ENCODE data around the gene PRAMEF2.
"Not testable (repeated sequence)": the region's sequence is repeated elsewhere in the genome, so short reads cannot be mapped to it uniquely, and the experiment has no call there.

Gene PRAMEF2

GRCh38 chr1:12856786-12857185 is at the start of gene PRAMEF2:
TSS of gene PRAMEF2 (plus strand) at chr1:12857086. CDS start at chr1:12859010, 1,924 bp downstream.
- H3K27me3 Mint-ChIP-seq; H3K4me1 Mint-ChIP-seq; H3K36me3 Mint-ChIP-seq (ENCODE audit: low read depth); H3K4me3 Mint-ChIP-seq; ATAC-seq; H3K27ac Mint-ChIP-seq; H3K9me3 Mint-ChIP-seq; DNase-seq: not testable (repeated sequence)

GRCh38 chr1:12809933-12810332 is 47.0 kb upstream of the PRAMEF2 start:
- H3K27me3 Mint-ChIP-seq = peaks cover 16% of the 10 kb centered on the region
- H3K27ac Mint-ChIP-seq = no peak overlapping the region
- DNase-seq (no peak), ATAC-seq (no peak)
- no peaks in the 10 kb centered on the region for H3K36me3 Mint-ChIP-seq (ENCODE audit: low read depth)
- H3K4me3 Mint-ChIP-seq = no peak overlapping the region
- H3K9me3 Mint-ChIP-seq = peaks cover 4% of the 10 kb centered on the region
- H3K4me1 Mint-ChIP-seq = no peaks in the 10 kb centered on the region

GRCh38 chr1:12810691-12811408 is 46.0 kb upstream of the PRAMEF2 start:
- Mint-ChIP-seq H3K27me3 (peaks cover 16% of the 10 kb centered on the region), H3K4me3 (no peak overlapping the region), H3K27ac (no peak overlapping the region), H3K9me3 (no peaks in the 10 kb centered on the region), H3K4me1 (no peaks in the 10 kb centered on the region), H3K36me3 (ENCODE audit: low read depth) (no peaks in the 10 kb centered on the region)
- no peak for DNase-seq
- no peak for ATAC-seq

GRCh38 chr1:12811409-12811784 is 45.5 kb upstream of the PRAMEF2 start:
- Mint-ChIP-seq H3K4me3 (no peak overlapping the region), H3K27ac (no peak overlapping the region), H3K36me3 (ENCODE audit: low read depth) (no peaks in the 10 kb centered on the region), H3K9me3 (no peaks in the 10 kb centered on the region), H3K27me3 (peaks cover 15% of the 10 kb centered on the region), H3K4me1 (no peaks in the 10 kb centered on the region)
- ATAC-seq (no peak), DNase-seq (no peak)

- DNase-seq; H3K27ac Mint-ChIP-seq; ATAC-seq; H3K9me3 Mint-ChIP-seq; H3K4me3 Mint-ChIP-seq; H3K4me1 Mint-ChIP-seq; H3K36me3 Mint-ChIP-seq (ENCODE audit: low read depth): not testable (repeated sequence)
- peaks cover 21% of the 10 kb centered on the region for H3K27me3 Mint-ChIP-seq
Measured at GRCh38 chr1:12819061-12819460, 37.8 kb upstream of the PRAMEF2 start.

- not testable (repeated sequence) for H3K4me3 Mint-ChIP-seq; DNase-seq; H3K27ac Mint-ChIP-seq; H3K27me3 Mint-ChIP-seq; ATAC-seq; H3K36me3 Mint-ChIP-seq (ENCODE audit: low read depth); H3K4me1 Mint-ChIP-seq; H3K9me3 Mint-ChIP-seq
Measured at GRCh38 chr1:12831310-12831709, 25.6 kb upstream of the PRAMEF2 start, which contains the start of gene PRAMEF11. TSS of gene PRAMEF11 (minus strand) at chr1:12831410. CDS start at chr1:12828789, 2,621 bp downstream.

- not testable (repeated sequence) for H3K27ac Mint-ChIP-seq; H3K36me3 Mint-ChIP-seq (ENCODE audit: low read depth); H3K9me3 Mint-ChIP-seq; H3K4me3 Mint-ChIP-seq; H3K27me3 Mint-ChIP-seq; DNase-seq; ATAC-seq; H3K4me1 Mint-ChIP-seq
Measured at GRCh38 chr1:12833251-12833650, 23.6 kb upstream of the PRAMEF2 start.

- H3K9me3 Mint-ChIP-seq; H3K27ac Mint-ChIP-seq; H3K4me1 Mint-ChIP-seq; ATAC-seq; H3K4me3 Mint-ChIP-seq; DNase-seq; H3K36me3 Mint-ChIP-seq (ENCODE audit: low read depth); H3K27me3 Mint-ChIP-seq: not testable (repeated sequence)
Measured at GRCh38 chr1:12848620-12849019, 8.3 kb upstream of the PRAMEF2 start, which contains the start of gene HNRNPCL1. TSS of gene HNRNPCL1 (minus strand) at chr1:12848720. CDS start at chr1:12848289, 431 bp downstream.

- ATAC-seq = no peak
- H3K4me3 Mint-ChIP-seq = no peak overlapping the region
Measured at GRCh38 chr1:12851779-12852178, 5.1 kb upstream of the PRAMEF2 start.

GRCh38 chr1:12863131-12863880 is 6.4 kb downstream of the PRAMEF2 start:
- not testable (repeated sequence) for H3K9me3 Mint-ChIP-seq; H3K36me3 Mint-ChIP-seq (ENCODE audit: low read depth); H3K4me1 Mint-ChIP-seq; ATAC-seq; DNase-seq; H3K27ac Mint-ChIP-seq; H3K4me3 Mint-ChIP-seq; H3K27me3 Mint-ChIP-seq

More at GRCh38 chr1:12851779-12852178, 5.1 kb upstream of the PRAMEF2 start:
- no peak for DNase-seq
- Mint-ChIP-seq H3K27ac (no peak overlapping the region), H3K9me3 (no peaks in the 10 kb centered on the region), H3K4me1 (no peaks in the 10 kb centered on the region), H3K27me3 (peaks cover 6% of the 10 kb centered on the region), H3K36me3 (ENCODE audit: low read depth) (no peaks in the 10 kb centered on the region)

- not testable (repeated sequence) for H3K9me3 Mint-ChIP-seq; H3K36me3 Mint-ChIP-seq (ENCODE audit: low read depth); ATAC-seq; H3K27ac Mint-ChIP-seq; H3K4me3 Mint-ChIP-seq; DNase-seq; H3K27me3 Mint-ChIP-seq; H3K4me1 Mint-ChIP-seq
Measured at GRCh38 chr1:12878453-12878852, 21.6 kb downstream of the PRAMEF2 start.

GRCh38 chr1:12886101-12886500 is 29.2 kb downstream of the PRAMEF2 start, which contains the start of gene PRAMEF4:
TSS of gene PRAMEF4 (minus strand) at chr1:12886201. CDS start at chr1:12883394, 2,807 bp downstream.
- not testable (repeated sequence) for H3K27ac Mint-ChIP-seq; H3K4me3 Mint-ChIP-seq; H3K9me3 Mint-ChIP-seq; ATAC-seq; DNase-seq; H3K36me3 Mint-ChIP-seq (ENCODE audit: low read depth); H3K4me1 Mint-ChIP-seq; H3K27me3 Mint-ChIP-seq

- H3K27me3 Mint-ChIP-seq; DNase-seq; H3K27ac Mint-ChIP-seq; H3K4me1 Mint-ChIP-seq; H3K9me3 Mint-ChIP-seq; H3K4me3 Mint-ChIP-seq; ATAC-seq; H3K36me3 Mint-ChIP-seq (ENCODE audit: low read depth): not testable (repeated sequence)
Measured at GRCh38 chr1:12898170-12898569, 41.3 kb downstream of the PRAMEF2 start, which contains the start of gene PRAMEF10. TSS of gene PRAMEF10 (minus strand) at chr1:12898270. CDS start at chr1:12895847, 2,423 bp downstream.

GRCh38 chr1:12899186-12899585 is 42.3 kb downstream of the PRAMEF2 start:
- not testable (repeated sequence) for H3K36me3 Mint-ChIP-seq (ENCODE audit: low read depth); H3K27me3 Mint-ChIP-seq; H3K27ac Mint-ChIP-seq; H3K9me3 Mint-ChIP-seq; ATAC-seq; H3K4me1 Mint-ChIP-seq; H3K4me3 Mint-ChIP-seq; DNase-seq

All from activated naive CD8-positive, alpha-beta T cell treated with anti-CD3 and anti-CD28 coated beads, Interleukin-2, amount 50 U/mL, for 24 hours (primary cell).